VCaP (cell line): ENCODE data around the gene RUNX2.

Experiments
- H3K27ac ChIP-seq: fragments of 450-650 bp; 2 replicates; pipeline ENCODE4 v1.5.1; 2017
- TF ChIP-seq, protein P1 (sequence below): fragments of 450-650 bp; conservative IDR thresholded peaks from 2 replicates; pipeline ENCODE4 v1.5.1; 2017; ENCODE audit warnings: mild to moderate bottlenecking, moderate library complexity

RUNX2 gene

GRCh38 chr6:45434381-45434700 is 106.2 kb downstream of the RUNX2 start:
- TF ChIP-seq, protein P1, sequence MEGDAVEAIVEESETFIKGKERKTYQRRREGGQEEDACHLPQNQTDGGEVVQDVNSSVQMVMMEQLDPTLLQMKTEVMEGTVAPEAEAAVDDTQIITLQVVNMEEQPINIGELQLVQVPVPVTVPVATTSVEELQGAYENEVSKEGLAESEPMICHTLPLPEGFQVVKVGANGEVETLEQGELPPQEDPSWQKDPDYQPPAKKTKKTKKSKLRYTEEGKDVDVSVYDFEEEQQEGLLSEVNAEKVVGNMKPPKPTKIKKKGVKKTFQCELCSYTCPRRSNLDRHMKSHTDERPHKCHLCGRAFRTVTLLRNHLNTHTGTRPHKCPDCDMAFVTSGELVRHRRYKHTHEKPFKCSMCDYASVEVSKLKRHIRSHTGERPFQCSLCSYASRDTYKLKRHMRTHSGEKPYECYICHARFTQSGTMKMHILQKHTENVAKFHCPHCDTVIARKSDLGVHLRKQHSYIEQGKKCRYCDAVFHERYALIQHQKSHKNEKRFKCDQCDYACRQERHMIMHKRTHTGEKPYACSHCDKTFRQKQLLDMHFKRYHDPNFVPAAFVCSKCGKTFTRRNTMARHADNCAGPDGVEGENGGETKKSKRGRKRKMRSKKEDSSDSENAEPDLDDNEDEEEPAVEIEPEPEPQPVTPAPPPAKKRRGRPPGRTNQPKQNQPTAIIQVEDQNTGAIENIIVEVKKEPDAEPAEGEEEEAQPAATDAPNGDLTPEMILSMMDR, result no peak
- no peak overlapping the region for H3K27ac ChIP-seq

DNA sequence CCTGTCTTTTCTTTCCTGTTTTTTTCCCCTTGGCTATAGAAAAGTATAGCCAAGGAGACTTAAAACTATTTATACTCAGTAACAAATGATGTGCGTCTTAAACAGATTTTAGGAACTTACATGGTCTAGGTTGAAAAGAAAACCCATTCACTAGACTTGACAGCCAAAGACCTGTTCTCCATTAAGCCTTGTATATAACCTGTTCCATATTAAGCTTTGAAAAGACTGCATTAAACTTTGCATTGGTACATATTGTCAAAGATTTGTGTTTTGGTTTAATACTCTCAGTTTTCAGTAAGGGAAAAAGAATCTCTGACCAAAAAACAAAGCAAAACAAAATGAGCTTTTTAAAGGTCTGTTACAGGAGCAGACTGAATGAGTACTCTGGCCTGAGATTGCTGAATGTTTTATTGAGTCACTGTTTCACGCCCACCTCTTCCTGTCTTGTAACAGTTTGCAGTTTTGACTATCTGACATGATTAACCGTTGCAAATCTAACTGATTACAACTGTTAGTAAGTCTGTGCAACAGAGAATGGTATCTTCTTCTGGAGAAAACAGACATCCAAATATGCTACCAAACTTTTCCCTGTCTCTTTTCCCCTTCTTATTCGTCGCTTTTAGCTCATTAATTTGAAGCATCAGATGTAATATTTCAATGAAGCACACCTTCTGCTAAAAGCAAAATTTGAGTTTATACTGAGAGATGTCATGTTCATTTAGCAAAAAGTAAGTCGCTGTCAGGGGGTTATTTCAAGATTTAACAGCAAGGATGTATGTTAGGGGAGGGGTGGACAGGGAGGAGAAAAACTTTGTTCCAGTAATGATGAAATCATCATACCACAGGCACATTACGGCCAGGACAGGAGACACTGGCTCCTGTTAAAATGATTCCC is 108.7 kb downstream of the RUNX2 start:
- no peak overlapping the region for H3K27ac ChIP-seq
- TF ChIP-seq, protein P1, result no peak

- TF ChIP-seq, protein P1, result no peak
- H3K27ac ChIP-seq, result no peak overlapping the region
Measured at GRCh38 chr6:45437439-45437815, 109.3 kb downstream of the RUNX2 start.

- TF ChIP-seq, protein P1, result no peak
Measured at GRCh38 chr6:45438151-45438550, 110.0 kb downstream of the RUNX2 start.

GRCh38 chr6:45438849-45439406 is 110.8 kb downstream of the RUNX2 start:
- H3K27ac ChIP-seq, result no peak overlapping the region
- TF ChIP-seq, protein P1, result no peak

More at GRCh38 chr6:45438151-45438550, 110.0 kb downstream of the RUNX2 start:
- H3K27ac ChIP-seq, result no peak overlapping the region

GRCh38 chr6:45439459-45439858 is 111.3 kb downstream of the RUNX2 start:
- H3K27ac ChIP-seq, result no peak overlapping the region
- TF ChIP-seq, protein P1, result no peak

DNA sequence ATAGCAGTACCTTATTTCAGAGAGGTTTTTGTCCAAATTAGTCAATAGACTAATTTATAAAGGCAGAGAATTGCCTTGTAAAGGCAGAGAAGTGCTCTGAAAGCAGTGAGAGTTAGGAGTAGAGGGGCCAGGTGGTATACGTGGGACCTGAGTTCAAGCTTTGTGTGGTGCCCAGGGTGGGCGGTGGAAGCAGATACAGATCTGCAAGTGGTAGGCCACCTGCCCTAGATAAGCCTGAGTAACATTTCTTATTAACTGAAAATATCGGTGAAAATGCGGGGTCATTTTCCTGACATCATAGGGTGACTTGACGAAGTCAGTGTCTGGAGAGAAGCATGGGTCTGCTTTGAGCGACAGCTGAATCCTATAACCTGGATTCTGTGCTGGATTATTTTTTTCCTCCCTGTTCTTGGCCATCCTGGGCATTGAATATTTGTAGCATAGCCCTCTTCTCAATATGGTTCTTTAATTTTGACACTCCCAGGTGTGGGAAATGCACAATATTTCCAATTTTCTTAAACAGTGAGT is 111.8 kb downstream of the RUNX2 start:
- TF ChIP-seq, protein P1, result no peak
- no peak overlapping the region for H3K27ac ChIP-seq
